ENCODE data around the gene PNPLA8.
A peak's percentile ranks its signal among the peaks of the same experiment; 100 is the strongest.

The PNPLA8 gene

DNA sequence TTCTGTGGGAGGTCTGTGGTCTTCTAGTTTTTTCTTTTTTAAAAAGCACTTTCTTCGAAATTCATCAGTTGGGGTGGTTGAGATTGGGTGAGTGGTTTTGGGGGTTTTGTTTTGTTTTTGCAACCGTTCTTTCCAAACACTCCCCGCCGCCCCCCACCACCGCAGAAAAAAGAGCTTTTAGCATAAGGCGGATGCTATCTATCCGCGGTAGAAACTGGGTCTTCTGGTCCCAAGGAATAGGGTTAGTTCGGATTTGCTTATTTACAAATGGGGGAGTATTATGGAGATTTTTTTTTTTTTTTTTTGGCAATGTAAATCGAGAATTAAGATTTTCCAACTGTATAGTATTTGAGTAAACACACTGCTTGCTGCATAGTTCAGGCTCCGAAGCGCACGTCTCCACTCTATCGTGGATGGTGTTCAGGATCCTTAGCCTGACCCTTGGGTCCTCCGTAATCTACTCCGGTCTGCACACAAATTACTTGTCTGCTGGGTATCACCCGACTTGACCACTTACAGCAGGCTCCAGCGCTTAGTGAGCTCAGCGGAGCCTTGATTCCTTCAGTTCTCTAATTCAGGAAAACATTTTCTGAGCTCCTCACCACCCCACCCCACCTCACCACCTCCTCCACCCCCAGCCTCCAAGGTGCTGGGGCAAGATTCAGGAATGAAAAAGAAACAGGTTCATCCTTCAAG is 68.9 kb downstream of the PNPLA8 start:
- TF ChIP-seq, protein P1, sequence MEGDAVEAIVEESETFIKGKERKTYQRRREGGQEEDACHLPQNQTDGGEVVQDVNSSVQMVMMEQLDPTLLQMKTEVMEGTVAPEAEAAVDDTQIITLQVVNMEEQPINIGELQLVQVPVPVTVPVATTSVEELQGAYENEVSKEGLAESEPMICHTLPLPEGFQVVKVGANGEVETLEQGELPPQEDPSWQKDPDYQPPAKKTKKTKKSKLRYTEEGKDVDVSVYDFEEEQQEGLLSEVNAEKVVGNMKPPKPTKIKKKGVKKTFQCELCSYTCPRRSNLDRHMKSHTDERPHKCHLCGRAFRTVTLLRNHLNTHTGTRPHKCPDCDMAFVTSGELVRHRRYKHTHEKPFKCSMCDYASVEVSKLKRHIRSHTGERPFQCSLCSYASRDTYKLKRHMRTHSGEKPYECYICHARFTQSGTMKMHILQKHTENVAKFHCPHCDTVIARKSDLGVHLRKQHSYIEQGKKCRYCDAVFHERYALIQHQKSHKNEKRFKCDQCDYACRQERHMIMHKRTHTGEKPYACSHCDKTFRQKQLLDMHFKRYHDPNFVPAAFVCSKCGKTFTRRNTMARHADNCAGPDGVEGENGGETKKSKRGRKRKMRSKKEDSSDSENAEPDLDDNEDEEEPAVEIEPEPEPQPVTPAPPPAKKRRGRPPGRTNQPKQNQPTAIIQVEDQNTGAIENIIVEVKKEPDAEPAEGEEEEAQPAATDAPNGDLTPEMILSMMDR (IDR thresholded peaks at IDR 0.05; ENCODE audit: poor library complexity, severe bottlenecking) = no peak
- no peaks in the 10 kb centered on the region for H3K9me3 ChIP-seq (ENCODE audit: severe bottlenecking)
- no peak for ATAC-seq (ENCODE audit: low read depth)
- no peaks in the 10 kb centered on the region for H3K4me1 ChIP-seq (ENCODE audit: insufficient read depth, poor library complexity, severe bottlenecking)
- no peaks in the 10 kb centered on the region for H3K36me3 ChIP-seq (ENCODE audit: low read depth)
- no peak overlapping the region for H3K27ac ChIP-seq (ENCODE audit: poor library complexity, severe bottlenecking)
- H3K27me3 ChIP-seq (ENCODE audit: insufficient read depth, poor library complexity, severe bottlenecking) = peaks cover 53% of the 10 kb centered on the region
- H3K4me3 ChIP-seq (ENCODE audit: severe bottlenecking) = no peak overlapping the region
- DNase-seq (ENCODE audit: low spot score) = no peak

GRCh38 chr7:108455998-108456677 is 69.8 kb downstream of the PNPLA8 start, which contains the start of gene NRCAM:
NRCAM (minus strand) TSS chr7:108456436; CDS start chr7:108240064, 216,372 bp downstream.
- ATAC-seq (ENCODE audit: low read depth) = peak; percentile 32
- Histone ChIP-seq H3K36me3 (ENCODE audit: low read depth) (no peaks in the 10 kb centered on the region), H3K4me3 (ENCODE audit: severe bottlenecking) (peak within 1 kb of the TSS; percentile 43), H3K27ac (ENCODE audit: poor library complexity, severe bottlenecking) (no peak within 1 kb of the TSS), H3K9me3 (ENCODE audit: severe bottlenecking) (no peaks in the 10 kb centered on the region), H3K4me1 (ENCODE audit: insufficient read depth, poor library complexity, severe bottlenecking) (no peaks in the 10 kb centered on the region), H3K27me3 (ENCODE audit: insufficient read depth, poor library complexity, severe bottlenecking) (peaks cover 53% of the 10 kb centered on the region)
- TF ChIP-seq, protein P1 (IDR thresholded peaks at IDR 0.05; ENCODE audit: poor library complexity, severe bottlenecking) = no peak
- DNase-seq (ENCODE audit: low spot score) = peak; percentile 57

DNA sequence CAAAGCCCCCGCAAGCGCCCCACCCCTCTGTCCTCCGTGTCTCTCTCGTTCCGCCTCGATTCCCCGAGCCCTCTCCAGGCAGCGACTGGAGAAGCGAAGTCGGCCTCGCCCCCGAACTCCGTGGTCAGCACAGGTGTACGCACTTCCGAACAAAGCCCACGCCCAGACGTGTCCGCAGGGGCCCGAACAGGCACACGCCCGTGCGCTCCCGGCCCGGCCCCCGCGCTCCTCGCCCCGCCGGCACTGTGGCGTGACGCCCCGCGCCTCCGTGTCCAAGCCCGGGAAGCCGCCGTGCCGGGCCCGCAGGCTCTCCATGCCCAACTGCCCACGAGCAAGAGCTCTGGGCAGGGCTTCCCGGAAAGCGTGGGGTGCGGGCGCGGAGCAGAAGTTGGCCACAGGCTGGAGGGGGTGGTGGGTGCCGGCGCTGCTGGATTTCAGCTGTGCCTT is 70.4 kb downstream of the PNPLA8 start:
- Histone ChIP-seq H3K36me3 (ENCODE audit: low read depth) (no peaks in the 10 kb centered on the region), H3K4me3 (ENCODE audit: severe bottlenecking) (peak overlapping the region; percentile 43), H3K27me3 (ENCODE audit: insufficient read depth, poor library complexity, severe bottlenecking) (peaks cover 53% of the 10 kb centered on the region), H3K4me1 (ENCODE audit: insufficient read depth, poor library complexity, severe bottlenecking) (no peaks in the 10 kb centered on the region), H3K27ac (ENCODE audit: poor library complexity, severe bottlenecking) (no peak overlapping the region), H3K9me3 (ENCODE audit: severe bottlenecking) (no peaks in the 10 kb centered on the region)
- no peak for DNase-seq (ENCODE audit: low spot score)
- TF ChIP-seq, protein P1 (IDR thresholded peaks at IDR 0.05; ENCODE audit: poor library complexity, severe bottlenecking) = no peak
- peak; percentile 31 for ATAC-seq (ENCODE audit: low read depth)

DNA sequence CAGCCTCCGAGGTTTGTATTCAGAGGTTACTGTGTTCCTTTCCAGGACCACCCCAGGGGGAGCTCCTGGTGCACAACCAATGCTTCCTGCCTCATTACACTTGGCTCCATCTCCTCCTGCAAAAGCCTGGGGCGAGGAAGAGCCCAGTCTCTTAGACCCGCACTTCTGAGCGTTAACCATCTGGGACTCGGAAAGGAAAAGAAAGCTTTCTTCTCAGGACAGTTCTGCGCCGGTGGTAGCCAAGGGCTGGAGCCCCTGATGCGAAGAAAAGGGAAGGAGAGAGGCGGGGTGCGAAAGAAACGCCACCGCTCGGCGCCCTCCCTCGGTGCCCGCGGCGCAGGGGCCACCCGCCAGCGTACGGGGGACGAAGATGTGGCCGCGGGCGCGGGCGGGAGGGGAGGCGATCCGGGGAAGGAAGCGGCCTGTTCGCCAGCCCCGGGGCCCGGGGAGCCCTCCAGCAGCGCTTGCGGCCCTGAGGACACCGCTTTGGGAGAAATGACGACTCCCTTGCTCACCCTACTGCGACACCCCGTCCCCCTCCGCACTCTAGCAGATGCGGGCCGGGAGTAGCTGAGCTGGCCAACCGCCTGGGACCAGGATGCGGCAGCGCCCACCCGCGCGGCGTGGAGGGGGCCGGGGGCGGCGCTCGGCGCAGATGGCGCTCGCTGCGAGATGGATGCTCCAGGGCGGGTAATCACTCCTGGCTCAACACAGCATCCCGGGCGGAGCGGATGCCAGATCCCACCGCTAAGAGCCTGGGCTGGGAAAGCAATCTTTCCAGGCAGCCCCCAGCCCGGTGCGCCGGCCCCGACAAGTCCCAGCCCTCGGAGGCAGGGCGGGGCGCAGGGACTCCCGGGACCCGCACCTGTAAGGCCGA is 71.0 kb downstream of the PNPLA8 start:
- Histone ChIP-seq H3K4me3 (ENCODE audit: severe bottlenecking) (peak overlapping the region; percentile 43), H3K27me3 (ENCODE audit: insufficient read depth, poor library complexity, severe bottlenecking) (peaks cover 53% of the 10 kb centered on the region)

More for the DNA sequence above, 71.0 kb downstream of the PNPLA8 start:
- Histone ChIP-seq H3K4me1 (ENCODE audit: insufficient read depth, poor library complexity, severe bottlenecking) (no peaks in the 10 kb centered on the region), H3K27ac (ENCODE audit: poor library complexity, severe bottlenecking) (no peak overlapping the region), H3K36me3 (ENCODE audit: low read depth) (no peaks in the 10 kb centered on the region), H3K9me3 (ENCODE audit: severe bottlenecking) (no peaks in the 10 kb centered on the region)
- TF ChIP-seq, protein P1 (IDR thresholded peaks at IDR 0.05; ENCODE audit: poor library complexity, severe bottlenecking) = no peak
- no peak for DNase-seq (ENCODE audit: low spot score)
- ATAC-seq (ENCODE audit: low read depth) = peak; percentile 36
